ENCODE measurements around the gene ARRDC2. TPM values are rescaled to one million over a fixed set of nuclear protein-coding genes. Genes with fewer than 3 reads are reported as not detected.
A peak's percentile ranks its signal among the peaks of the same experiment; 100 is the strongest.
"Not testable (repeated sequence)": the region's sequence is repeated elsewhere in the genome, so short reads cannot be mapped to it uniquely, and the experiment has no call there.

Gene ARRDC2
- total RNA-seq, 1 donor from 2014 or later, result 54.5 TPM

- H3K4me1 ChIP-seq, result peaks cover 59% of the 10 kb centered on the region
- peak overlapping the region; percentile 87 for H3K27ac ChIP-seq
- intact Hi-C loops (cut with DNase I), result no loop called here
- H3K9me3 ChIP-seq, result no peaks in the 10 kb centered on the region
- no peak overlapping the region for H3K4me3 ChIP-seq
- TF ChIP-seq POLR2A (IDR thresholded peaks at IDR 0.05) (no peak), CTCF (IDR thresholded peaks at IDR 0.05) (no peak), POLR2AphosphoS5 (IDR thresholded peaks at IDR 0.05; ENCODE audit: insufficient read depth in 1 of 2, low read depth in 1 of 2) (peak; percentile 69 to 86)
- DNase-seq (ENCODE audit: extremely low spot score in 2 of 2), result peak in 1 of 2 donors; percentile 87
- H3K36me3 ChIP-seq, result no peaks in the 10 kb centered on the region
- no peaks in the 10 kb centered on the region for H3K27me3 ChIP-seq
These were observed 13.3 kb downstream of the ARRDC2 start for GRCh38 chr19:18021121-18021755.

- Histone ChIP-seq H3K4me1 (peaks cover 44% of the 10 kb centered on the region), H3K36me3 (no peaks in the 10 kb centered on the region), H3K9me3 (no peaks in the 10 kb centered on the region), H3K27ac (peak overlapping the region; percentile 87), H3K4me3 (no peak overlapping the region), H3K27me3 (no peaks in the 10 kb centered on the region)
- intact Hi-C loops (cut with DNase I), result no loop called here
- TF ChIP-seq POLR2A (IDR thresholded peaks at IDR 0.05) (no peak), POLR2AphosphoS5 (IDR thresholded peaks at IDR 0.05; ENCODE audit: insufficient read depth in 1 of 2, low read depth in 1 of 2) (peak; percentile 78 to 89)
- DNase-seq (ENCODE audit: extremely low spot score in 2 of 2), result peak in 1 of 2 donors; percentile 91
These were observed 15.8 kb downstream of the ARRDC2 start for GRCh38 chr19:18023622-18024251.

- Histone ChIP-seq H3K27ac (no peak overlapping the region), H3K36me3 (no peaks in the 10 kb centered on the region), H3K27me3 (no peaks in the 10 kb centered on the region), H3K4me1 (peaks cover 25% of the 10 kb centered on the region), H3K9me3 (no peaks in the 10 kb centered on the region), H3K4me3 (no peak overlapping the region)
- intact Hi-C loops (cut with DNase I), result no loop called here
- DNase-seq (ENCODE audit: extremely low spot score in 2 of 2), result no peak
- TF ChIP-seq POLR2A (IDR thresholded peaks at IDR 0.05), result no peak
- TF ChIP-seq POLR2AphosphoS5 (IDR thresholded peaks at IDR 0.05; ENCODE audit: insufficient read depth in 1 of 2, low read depth in 1 of 2), result no peak
- TF ChIP-seq CTCF (IDR thresholded peaks at IDR 0.05), result no peak
These were observed 19.2 kb downstream of the ARRDC2 start for GRCh38 chr19:18027151-18027550.

- Histone ChIP-seq H3K9me3 (no peaks in the 10 kb centered on the region), H3K27me3 (no peaks in the 10 kb centered on the region), H3K4me1 (peaks cover 11% of the 10 kb centered on the region), H3K36me3 (no peaks in the 10 kb centered on the region), H3K4me3 (no peak overlapping the region), H3K27ac (no peak overlapping the region)
- intact Hi-C loops (cut with DNase I), result no loop called here
- no peak for DNase-seq (ENCODE audit: extremely low spot score in 2 of 2)
- TF ChIP-seq CTCF (IDR thresholded peaks at IDR 0.05) (no peak), POLR2A (IDR thresholded peaks at IDR 0.05) (no peak), POLR2AphosphoS5 (IDR thresholded peaks at IDR 0.05; ENCODE audit: insufficient read depth in 1 of 2, low read depth in 1 of 2) (no peak)
These were observed 21.8 kb downstream of the ARRDC2 start for GRCh38 chr19:18029617-18030338.

- H3K27ac ChIP-seq; H3K27me3 ChIP-seq; H3K4me3 ChIP-seq; H3K9me3 ChIP-seq; DNase-seq (ENCODE audit: extremely low spot score in 2 of 2); H3K36me3 ChIP-seq; intact Hi-C loops (cut with DNase I): not testable (repeated sequence)
- H3K4me1 ChIP-seq, result peaks cover 11% of the 10 kb centered on the region
- TF ChIP-seq POLR2AphosphoS5 (IDR thresholded peaks at IDR 0.05; ENCODE audit: insufficient read depth in 1 of 2, low read depth in 1 of 2), result peak in 1 of 2 donors; percentile 13
These were observed 23.4 kb downstream of the ARRDC2 start for GRCh38 chr19:18031401-18031800.

GRCh38 chr19:18032102-18032501 is 24.1 kb downstream of the ARRDC2 start:
- H3K27me3 ChIP-seq; H3K4me3 ChIP-seq; intact Hi-C loops (cut with DNase I); DNase-seq (ENCODE audit: extremely low spot score in 2 of 2); H3K27ac ChIP-seq; H3K36me3 ChIP-seq; H3K9me3 ChIP-seq: not testable (repeated sequence)
- H3K4me1 ChIP-seq, result peaks cover 11% of the 10 kb centered on the region

Measured in vagina (tissue), 2 donors.